Cerebellar nuclear complex (tissue), 1 donor: Measurements from ENCODE around the gene U2SURP.

ENCODE experiments used
- DNase-seq, 2 experiments: peaks; one replicate each; lab custom pipeline; 2025; lab: John Stamatoyannopoulos, UW

U2SURP gene

GRCh38 chr3:143101792-143102381, 100.5 kb downstream of the U2SURP start:
- no peak for DNase-seq

DNA sequence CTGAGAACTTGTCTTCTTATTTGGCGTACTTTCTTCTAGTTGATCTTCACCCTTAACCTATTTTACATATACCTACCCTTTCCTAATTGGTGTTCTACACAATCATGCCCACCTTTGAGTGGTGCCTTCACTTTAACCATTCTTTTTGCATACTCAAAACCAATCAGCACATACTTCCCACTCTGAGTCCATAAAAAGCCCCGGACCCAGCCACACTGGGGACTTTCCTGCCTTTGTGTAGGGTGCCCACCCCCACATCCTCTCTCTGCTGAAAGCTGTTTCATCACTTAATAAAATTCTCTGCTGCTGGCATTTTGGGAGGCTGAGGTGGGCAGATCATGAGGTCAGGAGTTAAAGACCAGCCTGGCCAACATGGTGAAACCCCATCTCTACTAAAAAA, 102.3 kb downstream of the U2SURP start:
- DNase-seq: no peak

DNA sequence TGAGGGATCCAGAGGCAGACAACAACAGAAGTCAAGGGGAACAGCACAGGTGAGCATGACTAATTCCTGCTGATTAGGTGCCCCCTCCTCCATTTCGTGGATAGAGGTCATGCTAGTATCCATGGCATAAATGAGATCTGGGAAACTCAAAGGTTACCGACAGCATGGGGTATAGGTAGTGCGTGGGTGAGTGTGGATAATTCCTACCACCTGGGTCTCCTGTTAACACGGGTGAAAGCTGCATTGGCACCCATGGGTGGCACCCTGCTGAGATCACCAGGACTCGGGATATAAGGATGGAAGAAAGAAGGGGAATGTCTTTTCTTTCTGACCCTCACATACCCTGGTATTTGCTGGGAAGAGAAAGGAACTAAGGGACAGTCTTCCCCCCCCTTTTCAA, 103.8 kb downstream of the U2SURP start:
- no peak for DNase-seq

GRCh38 chr3:143109861-143110260, 108.5 kb downstream of the U2SURP start:
- no peak for DNase-seq
